ENCODE data around the gene COL8A2. TPM values are rescaled to one million over a fixed set of nuclear protein-coding genes. Genes with fewer than 3 reads are reported as not detected.

COL8A2 gene
- total RNA-seq, 2 experiments from 2014 or later = 0.05 to 0.06 TPM

DNA sequence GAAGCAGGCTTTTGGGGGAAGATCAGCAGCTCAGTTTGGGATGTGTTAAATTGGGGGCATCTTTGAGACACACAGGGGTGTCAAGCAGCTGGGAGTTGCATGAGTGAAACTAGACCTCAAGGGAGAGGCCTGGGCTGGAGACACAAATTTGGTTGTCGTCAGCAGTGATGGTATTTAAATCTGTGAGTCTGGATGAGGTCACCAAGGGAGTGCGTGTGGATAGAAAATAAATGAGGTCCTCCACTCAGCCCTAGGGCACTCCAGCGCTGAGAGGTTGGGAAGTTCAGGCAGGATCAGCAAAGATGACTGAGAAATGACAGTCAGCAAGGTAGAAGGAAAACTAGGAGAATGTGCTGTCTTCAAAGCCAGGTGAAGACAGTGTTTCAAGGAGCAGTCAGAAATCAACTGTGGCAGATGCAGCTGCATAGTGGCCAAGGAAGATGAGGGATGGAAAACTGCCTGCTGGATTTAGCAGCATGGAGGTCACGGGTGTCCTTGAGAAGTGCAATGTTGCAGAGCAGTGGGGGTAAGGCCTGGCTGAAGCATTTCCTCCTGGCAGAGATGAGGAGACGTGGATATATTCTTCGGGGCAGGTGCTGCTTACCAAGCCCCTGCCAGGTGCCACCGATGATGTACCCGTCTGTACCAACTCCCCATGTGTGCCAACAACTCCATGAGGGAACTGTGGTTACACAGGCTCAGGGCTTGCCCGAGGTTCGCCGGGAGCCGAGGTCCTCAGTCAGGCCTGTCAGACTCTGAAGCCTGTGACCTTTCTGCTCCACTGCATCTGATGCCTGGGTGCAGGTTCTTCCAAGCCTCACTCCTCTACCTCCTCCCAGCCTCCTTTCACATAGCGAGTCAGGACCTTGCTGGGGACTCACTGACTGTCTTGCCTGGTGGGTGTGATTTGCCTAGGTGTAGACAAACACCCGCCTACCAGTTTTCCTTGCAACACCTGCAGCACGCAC, 42.2 kb upstream of the COL8A2 start:
- peaks cover 54% of the 10 kb centered on the region for H3K4me1 Mint-ChIP-seq (ENCODE audit: low read depth)
- ATAC-seq (ENCODE audit: poor library complexity) (no peak), DNase-seq (no peak)
- no peak overlapping the region for H3K4me3 Mint-ChIP-seq
- no peaks in the 10 kb centered on the region for H3K27me3 ChIP-seq (ENCODE audit: control insufficient read depth in 1 of 2, insufficient read depth in 2 of 2, low read length in 2 of 2)
- no peak overlapping the region for H3K4me3 ChIP-seq (ENCODE audit: low read length)
- no peaks in the 10 kb centered on the region for H3K27me3 Mint-ChIP-seq
- peak overlapping the region; percentile 75 for H3K27ac Mint-ChIP-seq
- H3K9me3 ChIP-seq (ENCODE audit: control insufficient read depth in 1 of 2, insufficient read depth in 1 of 2, low read length in 2 of 2) = no peaks in the 10 kb centered on the region
- TF ChIP-seq, protein P1, sequence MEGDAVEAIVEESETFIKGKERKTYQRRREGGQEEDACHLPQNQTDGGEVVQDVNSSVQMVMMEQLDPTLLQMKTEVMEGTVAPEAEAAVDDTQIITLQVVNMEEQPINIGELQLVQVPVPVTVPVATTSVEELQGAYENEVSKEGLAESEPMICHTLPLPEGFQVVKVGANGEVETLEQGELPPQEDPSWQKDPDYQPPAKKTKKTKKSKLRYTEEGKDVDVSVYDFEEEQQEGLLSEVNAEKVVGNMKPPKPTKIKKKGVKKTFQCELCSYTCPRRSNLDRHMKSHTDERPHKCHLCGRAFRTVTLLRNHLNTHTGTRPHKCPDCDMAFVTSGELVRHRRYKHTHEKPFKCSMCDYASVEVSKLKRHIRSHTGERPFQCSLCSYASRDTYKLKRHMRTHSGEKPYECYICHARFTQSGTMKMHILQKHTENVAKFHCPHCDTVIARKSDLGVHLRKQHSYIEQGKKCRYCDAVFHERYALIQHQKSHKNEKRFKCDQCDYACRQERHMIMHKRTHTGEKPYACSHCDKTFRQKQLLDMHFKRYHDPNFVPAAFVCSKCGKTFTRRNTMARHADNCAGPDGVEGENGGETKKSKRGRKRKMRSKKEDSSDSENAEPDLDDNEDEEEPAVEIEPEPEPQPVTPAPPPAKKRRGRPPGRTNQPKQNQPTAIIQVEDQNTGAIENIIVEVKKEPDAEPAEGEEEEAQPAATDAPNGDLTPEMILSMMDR (IDR thresholded peaks at IDR 0.05) = no peak
- ChIA-PET POLR2A (interaction anchor here (0.8 to 1.9 kb wide), 2 partner anchors 18 to 21 kb away, joined by 3 to 6 read pairs; partner anchors contain the start of gene TRAPPC3), CTCF (interaction anchor here (1.8 kb wide), 1 partner anchor 17 kb away, joined by 7 read pairs; the partner anchor contains the start of gene TRAPPC3)
- H3K4me1 ChIP-seq (ENCODE audit: insufficient read depth, low read length) = peaks cover 58% of the 10 kb centered on the region
- peaks cover 64% of the 10 kb centered on the region for H3K36me3 Mint-ChIP-seq (ENCODE audit: low read depth)
- peaks cover 54% of the 10 kb centered on the region for H3K36me3 ChIP-seq (ENCODE audit: insufficient read depth, low read length)
- intact Hi-C loops (cut with DNase I, micrococcal nuclease) = no loop called here
- peak overlapping the region; percentile 22 to 41 for H3K27ac ChIP-seq (ENCODE audit: low read depth in 1 of 2, low read length in 2 of 2)
- H3K9me3 Mint-ChIP-seq = no peaks in the 10 kb centered on the region

DNA sequence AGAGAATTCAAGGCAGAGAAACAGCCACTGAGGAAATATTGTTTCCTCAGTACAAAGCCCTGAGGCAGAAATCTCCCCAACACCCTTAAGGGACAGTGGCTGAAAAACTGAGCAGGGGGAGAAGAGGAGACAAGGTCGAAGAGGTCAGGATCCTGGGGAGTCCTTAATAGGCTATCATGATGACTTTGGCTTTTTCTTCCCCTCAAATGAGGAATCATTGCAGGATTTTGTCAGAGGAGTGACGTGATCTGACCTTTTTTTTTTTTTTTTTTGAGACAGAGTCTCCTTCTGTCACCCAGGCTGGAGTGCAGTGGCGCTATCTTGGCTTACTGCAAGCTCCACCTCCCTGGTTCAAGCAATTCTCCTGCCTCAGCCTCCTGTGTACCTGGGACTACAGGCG, 41.1 kb upstream of the COL8A2 start:
- Histone ChIP-seq H3K9me3 (ENCODE audit: control insufficient read depth in 1 of 2, insufficient read depth in 1 of 2, low read length in 2 of 2) (no peaks in the 10 kb centered on the region), H3K4me1 (ENCODE audit: insufficient read depth, low read length) (peaks cover 69% of the 10 kb centered on the region), H3K27ac (ENCODE audit: low read depth in 1 of 2, low read length in 2 of 2) (peak overlapping the region in 1 of 2 donors; percentile 17), H3K27me3 (ENCODE audit: control insufficient read depth in 1 of 2, insufficient read depth in 2 of 2, low read length in 2 of 2) (no peaks in the 10 kb centered on the region), H3K4me3 (ENCODE audit: low read length) (no peak overlapping the region), H3K36me3 (ENCODE audit: insufficient read depth, low read length) (peaks cover 46% of the 10 kb centered on the region)
- DNase-seq = no peak
- intact Hi-C loops (cut with DNase I, micrococcal nuclease) = no loop called here
- Mint-ChIP-seq H3K4me3 (no peak overlapping the region), H3K9me3 (no peaks in the 10 kb centered on the region), H3K27me3 (no peaks in the 10 kb centered on the region), H3K27ac (peak overlapping the region; percentile 75), H3K4me1 (ENCODE audit: low read depth) (peaks cover 65% of the 10 kb centered on the region), H3K36me3 (ENCODE audit: low read depth) (peaks cover 60% of the 10 kb centered on the region)
- TF ChIP-seq, protein P1 (IDR thresholded peaks at IDR 0.05) = no peak
- ChIA-PET CTCF (interaction anchor here (1.8 to 2.2 kb wide), 2 partner anchors 16 to 22 kb away, joined by 7 to 9 read pairs; partner anchors contain the start of gene TRAPPC3), POLR2A (interaction anchor here (0.7 kb wide), 1 partner anchor 15 kb away, joined by 3 read pairs; no protein-coding TSS in a partner anchor)
- no peak for ATAC-seq (ENCODE audit: poor library complexity)

DNA sequence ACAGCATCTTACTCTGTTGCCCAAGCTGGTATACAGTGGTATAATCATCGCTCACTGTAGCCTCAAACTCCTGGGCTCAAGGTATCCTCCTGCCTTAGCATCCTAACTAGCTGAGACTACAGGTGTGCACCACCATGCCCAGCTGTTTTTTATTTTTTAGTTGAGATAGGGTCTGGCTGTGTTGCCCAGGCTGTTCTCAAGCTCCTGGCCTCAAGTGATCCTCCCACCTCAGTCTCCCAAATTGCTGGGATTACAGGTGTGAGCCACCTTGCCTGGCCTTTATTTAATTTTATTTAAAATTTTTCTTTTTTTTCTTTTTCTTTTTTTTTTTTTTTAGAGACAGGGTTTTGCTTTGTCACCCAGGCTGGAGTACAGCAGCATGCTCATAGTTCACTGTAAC, 40.1 kb upstream of the COL8A2 start:
- Mint-ChIP-seq H3K36me3 (ENCODE audit: low read depth) (peaks cover 50% of the 10 kb centered on the region), H3K4me1 (ENCODE audit: low read depth) (peaks cover 68% of the 10 kb centered on the region), H3K27me3 (no peaks in the 10 kb centered on the region), H3K9me3 (no peaks in the 10 kb centered on the region), H3K27ac (peak overlapping the region; percentile 69), H3K4me3 (no peak overlapping the region)
- H3K27me3 ChIP-seq (ENCODE audit: control insufficient read depth in 1 of 2, insufficient read depth in 2 of 2, low read length in 2 of 2) = no peaks in the 10 kb centered on the region
- TF ChIP-seq, protein P1 (IDR thresholded peaks at IDR 0.05) = no peak
- ATAC-seq (ENCODE audit: poor library complexity) (no peak), DNase-seq (no peak)
- no peak overlapping the region for H3K4me3 ChIP-seq (ENCODE audit: low read length)
- H3K36me3 ChIP-seq (ENCODE audit: insufficient read depth, low read length) = peaks cover 36% of the 10 kb centered on the region
- POLR2A ChIA-PET = interaction anchor here (1.4 kb wide), 1 partner anchor 9 kb away, joined by 3 read pairs; no protein-coding TSS in a partner anchor
- intact Hi-C loops (cut with DNase I, micrococcal nuclease) = no loop called here
- no peak overlapping the region for H3K27ac ChIP-seq (ENCODE audit: low read depth in 1 of 2, low read length in 2 of 2)
- H3K9me3 ChIP-seq (ENCODE audit: control insufficient read depth in 1 of 2, insufficient read depth in 1 of 2, low read length in 2 of 2) = no peaks in the 10 kb centered on the region
- peaks cover 78% of the 10 kb centered on the region for H3K4me1 ChIP-seq (ENCODE audit: insufficient read depth, low read length)
- CTCF ChIA-PET = interaction anchor here (2.2 kb wide), 1 partner anchor 23 kb away, joined by 9 read pairs; no protein-coding TSS in a partner anchor

Data from CD4-positive, alpha-beta T cell (primary cell).